ENCODE data around the gene F10.
"Not testable (repeated sequence)": the region's sequence is repeated elsewhere in the genome, so short reads cannot be mapped to it uniquely, and the experiment has no call there.

DNA sequence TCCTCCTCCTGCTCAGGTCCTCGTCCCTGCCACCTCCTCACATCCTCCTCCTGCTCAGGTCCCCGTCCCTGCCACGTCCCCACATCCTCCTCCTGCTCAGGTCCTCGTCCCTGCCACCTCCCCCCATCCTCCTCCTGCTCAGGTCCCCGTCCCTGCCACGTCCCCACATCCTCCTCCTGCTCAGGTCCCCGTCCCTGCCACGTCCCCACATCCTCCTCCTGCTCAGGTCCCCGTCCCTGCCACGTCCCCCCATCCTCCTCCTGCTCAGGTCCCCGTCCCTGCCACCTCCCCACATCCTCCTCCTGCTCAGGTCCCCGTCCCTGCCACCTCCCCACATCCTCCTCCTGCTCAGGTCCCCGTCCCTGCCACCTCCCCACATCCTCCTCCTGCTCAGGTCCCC lies 39.4 kb downstream of the F10 start:
- TF ChIP-seq, protein P1, sequence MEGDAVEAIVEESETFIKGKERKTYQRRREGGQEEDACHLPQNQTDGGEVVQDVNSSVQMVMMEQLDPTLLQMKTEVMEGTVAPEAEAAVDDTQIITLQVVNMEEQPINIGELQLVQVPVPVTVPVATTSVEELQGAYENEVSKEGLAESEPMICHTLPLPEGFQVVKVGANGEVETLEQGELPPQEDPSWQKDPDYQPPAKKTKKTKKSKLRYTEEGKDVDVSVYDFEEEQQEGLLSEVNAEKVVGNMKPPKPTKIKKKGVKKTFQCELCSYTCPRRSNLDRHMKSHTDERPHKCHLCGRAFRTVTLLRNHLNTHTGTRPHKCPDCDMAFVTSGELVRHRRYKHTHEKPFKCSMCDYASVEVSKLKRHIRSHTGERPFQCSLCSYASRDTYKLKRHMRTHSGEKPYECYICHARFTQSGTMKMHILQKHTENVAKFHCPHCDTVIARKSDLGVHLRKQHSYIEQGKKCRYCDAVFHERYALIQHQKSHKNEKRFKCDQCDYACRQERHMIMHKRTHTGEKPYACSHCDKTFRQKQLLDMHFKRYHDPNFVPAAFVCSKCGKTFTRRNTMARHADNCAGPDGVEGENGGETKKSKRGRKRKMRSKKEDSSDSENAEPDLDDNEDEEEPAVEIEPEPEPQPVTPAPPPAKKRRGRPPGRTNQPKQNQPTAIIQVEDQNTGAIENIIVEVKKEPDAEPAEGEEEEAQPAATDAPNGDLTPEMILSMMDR (IDR thresholded peaks at IDR 0.05 in 8 of 11, conservative IDR thresholded peaks at IDR 0.05 in 3 of 11): not testable (repeated sequence)
- TF ChIP-seq POLR2A (IDR thresholded peaks at IDR 0.05): not testable (repeated sequence)
